HG03442 (cell line): ENCODE data around the gene OR2L8.

Experiments
- ATAC-seq: cut with Tn5 transposase; IDR thresholded peaks from one replicate; pipeline ENCODE4 v1.9.1; 2021; ENCODE audit warnings: mild to moderate bottlenecking, moderate library complexity; ENCODE audit not compliant: unreplicated experiment

OR2L8 gene

GRCh38 chr1:247948558-247948957, at the start of gene OR2L8:
OR2L8 (plus strand) TSS chr1:247948858; CDS start chr1:247948858, 0 bp downstream.
- no peak for ATAC-seq

GRCh38 chr1:247904122-247904521, 44.5 kb upstream of the OR2L8 start:
- ATAC-seq, result no peak

GRCh38 chr1:247905181-247905580, 43.5 kb upstream of the OR2L8 start:
- no peak for ATAC-seq

GRCh38 chr1:247905910-247906503, 42.7 kb upstream of the OR2L8 start:
- ATAC-seq, result no peak

- ATAC-seq, result no peak
Observed at GRCh38 chr1:247906504-247907047, 42.1 kb upstream of the OR2L8 start.

GRCh38 chr1:247908766-247909165, 39.9 kb upstream of the OR2L8 start:
- ATAC-seq, result no peak

- ATAC-seq, result no peak
Observed at GRCh38 chr1:247913786-247914185, 34.9 kb upstream of the OR2L8 start.

GRCh38 chr1:247914941-247915662, 33.6 kb upstream of the OR2L8 start:
- no peak for ATAC-seq

- no peak for ATAC-seq
Observed at GRCh38 chr1:247919952-247920351, 28.7 kb upstream of the OR2L8 start, which contains the start of gene OR2T8. OR2T8 (plus strand) TSS chr1:247920252; CDS start chr1:247921018, 766 bp downstream.

GRCh38 chr1:247923941-247924340, 24.7 kb upstream of the OR2L8 start:
- no peak for ATAC-seq

- no peak for ATAC-seq
Observed at GRCh38 chr1:247924868-247925267, 23.8 kb upstream of the OR2L8 start, which contains the start of gene OR2AJ1. OR2AJ1 (plus strand) TSS chr1:247924889; CDS start chr1:247933769, 8,880 bp downstream.

GRCh38 chr1:247933989-247934388, 14.7 kb upstream of the OR2L8 start:
- no peak for ATAC-seq

GRCh38 chr1:247935781-247936180, 12.9 kb upstream of the OR2L8 start:
- ATAC-seq, result no peak

GRCh38 chr1:247936415-247936814, 12.2 kb upstream of the OR2L8 start:
- no peak for ATAC-seq

GRCh38 chr1:247936965-247937734, 11.5 kb upstream of the OR2L8 start:
- peak; percentile 100 for ATAC-seq

GRCh38 chr1:247942624-247943023, 6.0 kb upstream of the OR2L8 start:
- no peak for ATAC-seq

GRCh38 chr1:247953408-247953807, 4.8 kb downstream of the OR2L8 start:
- no peak for ATAC-seq

GRCh38 chr1:247961791-247962190, 13.1 kb downstream of the OR2L8 start:
- ATAC-seq, result no peak

GRCh38 chr1:247962911-247963588, 14.4 kb downstream of the OR2L8 start:
- no peak for ATAC-seq

- ATAC-seq, result no peak
Observed at GRCh38 chr1:247964933-247965332, 16.3 kb downstream of the OR2L8 start, which contains the start of gene OR2AK2. OR2AK2 (plus strand) TSS chr1:247965233; CDS start chr1:247965377, 144 bp downstream.
